HepG2 (cell line): ENCODE measurements around the gene RPH3AL. TPM values are rescaled to one million over a fixed set of nuclear protein-coding genes. Genes with fewer than 3 reads are reported as not detected.

ENCODE experiments used
- AKNA ChIP-seq: sonication (generic); formaldehyde crosslinking; IDR thresholded peaks from 2 replicates; pipeline ENCODE4 v1.4.0; 2020; ENCODE audit warnings: missing genetic modification reagents, borderline replicate concordance
- CC2D1A ChIP-seq: sonication (generic); formaldehyde crosslinking; IDR thresholded peaks from 2 replicates; pipeline ENCODE4 v1.8.1; 2023; ENCODE audit warnings: mild to moderate bottlenecking, missing genetic modification reagents
- FIP1L1 ChIP-seq: fragments of 200-400 bp; formaldehyde crosslinking; IDR thresholded peaks from 2 replicates; pipeline ENCODE4 v1.6.1; 2018; ENCODE audit warnings: low read depth, mild to moderate bottlenecking, low read length, moderate library complexity, borderline replicate concordance; ENCODE audit not compliant: insufficient read depth
- FOXJ3 ChIP-seq: sonication (generic); formaldehyde crosslinking; IDR thresholded peaks from 2 replicates; pipeline ENCODE4 v1.4.0; 2020; ENCODE audit warnings: missing genetic modification reagents, mild to moderate bottlenecking, borderline replicate concordance
- FOXO1 ChIP-seq: sonication (generic); formaldehyde crosslinking; IDR thresholded peaks from 2 replicates; pipeline ENCODE4 v1.4.0; 2020; ENCODE audit warnings: missing genetic modification reagents
- GABPB1 ChIP-seq: IDR thresholded peaks from 2 replicates; pipeline ENCODE4 v1.6.1; 2016; ENCODE audit warnings: mild to moderate bottlenecking, missing genetic modification reagents, moderate library complexity, missing compliant biosample characterization
- KAT8 ChIP-seq: IDR thresholded peaks from 2 replicates; pipeline ENCODE4 v1.6.1; 2016; ENCODE audit warnings: missing genetic modification reagents, missing compliant biosample characterization
- NFKB2 ChIP-seq: sonication (generic); formaldehyde crosslinking; IDR thresholded peaks from 2 replicates; pipeline ENCODE4 v1.4.0; 2020; ENCODE audit warnings: missing genetic modification reagents, borderline replicate concordance
- NR2F1 ChIP-seq, 2 experiments: fragments of 450-650 bp in 1 of 2; formaldehyde crosslinking in 1 of 2; IDR thresholded peaks; 2 replicates each; pipeline versions ENCODE4 v1.5.0 to v1.6.1; 2016 to 2020; ENCODE audit warnings: mild to moderate bottlenecking in 1 of 2, missing compliant biosample characterization in 1 of 2, missing genetic modification reagents in 1 of 2, moderate library complexity in 1 of 2
- RCOR2 ChIP-seq: IDR thresholded peaks from 2 replicates; pipeline ENCODE4 v1.6.1; 2016; ENCODE audit warnings: missing biosample characterization, missing genetic modification reagents
- RFXANK ChIP-seq: IDR thresholded peaks from 2 replicates; pipeline ENCODE4 v1.6.1; 2016
- SP2 ChIP-seq: sonication (generic); formaldehyde crosslinking; IDR thresholded peaks from 2 replicates; pipeline ENCODE4 v1.5.1; 2020; ENCODE audit warnings: mild to moderate bottlenecking, missing genetic modification reagents
- TGIF2 ChIP-seq: IDR thresholded peaks from 2 replicates; pipeline ENCODE4 v1.6.1; 2016; ENCODE audit warnings: control low read depth, missing compliant biosample characterization
- TSC22D2 ChIP-seq: sonication (generic); formaldehyde crosslinking; IDR thresholded peaks from 2 replicates; pipeline ENCODE4 v1.5.1; 2020; ENCODE audit warnings: missing genetic modification reagents, mild to moderate bottlenecking, borderline replicate concordance
- ZKSCAN8 ChIP-seq: IDR thresholded peaks from 2 replicates; pipeline ENCODE4 v1.6.1; 2016; ENCODE audit warnings: borderline replicate concordance, missing genetic modification reagents, missing compliant biosample characterization
- ZNF17 ChIP-seq: sonication (generic); formaldehyde crosslinking; IDR thresholded peaks from 2 replicates; pipeline ENCODE4 v1.5.0; 2020; ENCODE audit warnings: mild to moderate bottlenecking, missing genetic modification reagents
- polyA plus RNA-seq, 8 experiments: library from polyadenylated mRNA; depleted of rRNA in 3 of 8; stranded (reverse) in 7 of 8; unstranded in 1 of 8; fragments of >200 nt; fragmentation: Illumina TruSeq in 4 of 8; extraction: Trizol in 4 of 8; gene quantifications; 2 replicates each; pipeline versions ENCODE4 v1.2.1 to v1.2.3, GENCODE V29; 2011 to 2016; ENCODE audit warnings: low read depth in 4 of 8, missing spikeins in 1 of 8, mixed read lengths in 1 of 8; ENCODE audit not compliant: insufficient read depth in 1 of 8
- total RNA-seq, 5 experiments: library from RNA; depleted of rRNA; stranded (reverse); fragments of >200 nt; fragmentation: Illumina TruSeq; extraction: Trizol; gene quantifications; 2 replicates each; pipeline ENCODE4 v1.2.3, GENCODE V29; 2016; ENCODE audit warnings: low read depth in 1 of 5
- TF ChIP-seq, protein P1 (sequence below): sonication (generic); formaldehyde crosslinking; IDR thresholded peaks from 2 replicates; pipeline ENCODE4 v1.8.1; 2023; ENCODE audit warnings: mild to moderate bottlenecking, missing genetic modification reagents
- TF ChIP-seq, protein P2 (sequence below): sonication (generic); formaldehyde crosslinking; IDR thresholded peaks from 2 replicates; pipeline ENCODE4 v1.4.0; 2020; ENCODE audit warnings: missing genetic modification reagents, mild to moderate bottlenecking, borderline replicate concordance
- TF ChIP-seq, protein P3 (sequence below): sonication (generic); formaldehyde crosslinking; IDR thresholded peaks from 2 replicates; pipeline ENCODE4 v1.4.0; 2020; ENCODE audit warnings: missing genetic modification reagents, low read depth, mild to moderate bottlenecking, borderline replicate concordance
- TF ChIP-seq, protein P4 (sequence below): sonication (generic); formaldehyde crosslinking; IDR thresholded peaks from 2 replicates; pipeline ENCODE4 v1.8.0; 2022; ENCODE audit warnings: mild to moderate bottlenecking, missing genetic modification reagents, moderate library complexity

The RPH3AL gene
- total and polyA plus RNA-seq, 2 of the 13 experiments (the other 11 are each of a cell fraction or from before 2014, with no cell fraction given), result 7.8 to 16.4 TPM

DNA sequence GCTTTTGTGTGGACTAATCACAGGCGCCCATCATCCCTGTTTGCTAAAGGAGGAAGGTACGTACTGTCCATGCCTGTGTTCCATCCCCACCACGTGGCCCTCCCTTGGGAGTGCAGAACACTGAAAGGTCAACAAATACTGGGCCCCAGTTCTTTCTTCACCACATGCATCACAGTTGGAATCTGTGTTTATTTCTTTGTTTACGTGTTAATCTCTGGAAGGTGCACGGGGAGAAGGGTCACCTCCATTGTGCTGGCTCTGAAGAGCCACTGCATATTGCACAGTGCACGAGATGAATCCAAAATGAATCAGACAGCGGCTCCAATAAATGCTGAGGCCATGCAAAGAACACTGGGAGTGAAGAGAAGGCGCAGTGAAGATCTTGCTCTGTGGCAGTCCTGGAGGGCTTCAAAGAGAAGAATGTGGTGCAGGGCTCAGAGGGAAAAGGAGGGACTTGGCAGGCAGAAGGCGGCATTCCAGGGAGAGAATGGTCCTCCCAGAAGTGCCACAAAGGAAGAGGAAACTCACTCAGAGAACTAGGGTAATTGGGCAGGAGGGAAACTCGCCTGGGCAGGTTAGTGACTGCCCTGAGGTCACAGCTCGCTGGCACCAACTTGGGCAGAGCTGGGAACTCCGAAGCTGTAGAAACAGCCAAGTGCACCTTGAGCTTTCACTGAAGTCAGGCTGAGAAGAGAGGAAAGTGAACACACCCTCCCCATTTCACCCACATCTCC lies 3.7 kb downstream of the RPH3AL start (continued):
- TF ChIP-seq ZKSCAN8 (CRISPR knock-in tag) (peak; percentile 57; the same call in 1 of the 2 replicates), SP2 (CRISPR knock-in tag) (no peak), KAT8 (peak; percentile 46; the same call in 1 of the 2 replicates), RFXANK (peak; percentile 85; the same call in 1 of the 2 replicates), RCOR2 (CRISPR knock-in tag) (0 out of 2 replicates have a peak, but pooled peaks have one; percentile 40), NFKB2 (no peak), FOXJ3 (peak; percentile 64; the same call in 1 of the 2 replicates), CC2D1A (CRISPR knock-in tag) (no peak), AKNA (0 out of 2 replicates have a peak, but pooled peaks have one; percentile 55), TGIF2 (CRISPR knock-in tag) (peak; percentile 80; the same call in 1 of the 2 replicates), GABPB1 (CRISPR knock-in tag) (peak; percentile 30; the same call in 1 of the 2 replicates), TSC22D2 (peak; percentile 43; the same call in 1 of the 2 replicates), NR2F1 (CRISPR knock-in tag; IDR thresholded peaks at IDR 0.05) (peak in 1 of 2 experiments; percentile 45; a peak in 1 of 4 replicates), FIP1L1 (no peak), ZNF17 (no peak), FOXO1 (CRISPR knock-in tag) (peak; percentile 75)
- TF ChIP-seq, protein P1, sequence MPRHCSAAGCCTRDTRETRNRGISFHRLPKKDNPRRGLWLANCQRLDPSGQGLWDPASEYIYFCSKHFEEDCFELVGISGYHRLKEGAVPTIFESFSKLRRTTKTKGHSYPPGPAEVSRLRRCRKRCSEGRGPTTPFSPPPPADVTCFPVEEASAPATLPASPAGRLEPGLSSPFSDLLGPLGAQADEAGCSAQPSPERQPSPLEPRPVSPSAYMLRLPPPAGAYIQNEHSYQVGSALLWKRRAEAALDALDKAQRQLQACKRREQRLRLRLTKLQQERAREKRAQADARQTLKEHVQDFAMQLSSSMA (CRISPR knock-in tag), result 0 out of 2 replicates have a peak, but pooled peaks have one; percentile 6
- TF ChIP-seq, protein P2, sequence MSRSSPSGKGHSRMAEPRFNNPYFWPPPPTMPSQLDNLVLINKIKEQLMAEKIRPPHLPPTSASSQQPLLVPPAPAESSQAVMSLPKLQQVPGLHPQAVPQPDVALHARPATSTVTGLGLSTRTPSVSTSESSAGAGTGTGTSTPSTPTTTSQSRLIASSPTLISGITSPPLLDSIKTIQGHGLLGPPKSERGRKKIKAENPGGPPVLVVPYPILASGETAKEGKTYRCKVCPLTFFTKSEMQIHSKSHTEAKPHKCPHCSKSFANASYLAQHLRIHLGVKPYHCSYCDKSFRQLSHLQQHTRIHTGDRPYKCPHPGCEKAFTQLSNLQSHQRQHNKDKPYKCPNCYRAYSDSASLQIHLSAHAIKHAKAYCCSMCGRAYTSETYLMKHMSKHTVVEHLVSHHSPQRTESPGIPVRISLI (CRISPR knock-in tag), result no peak
- TF ChIP-seq, protein P3, sequence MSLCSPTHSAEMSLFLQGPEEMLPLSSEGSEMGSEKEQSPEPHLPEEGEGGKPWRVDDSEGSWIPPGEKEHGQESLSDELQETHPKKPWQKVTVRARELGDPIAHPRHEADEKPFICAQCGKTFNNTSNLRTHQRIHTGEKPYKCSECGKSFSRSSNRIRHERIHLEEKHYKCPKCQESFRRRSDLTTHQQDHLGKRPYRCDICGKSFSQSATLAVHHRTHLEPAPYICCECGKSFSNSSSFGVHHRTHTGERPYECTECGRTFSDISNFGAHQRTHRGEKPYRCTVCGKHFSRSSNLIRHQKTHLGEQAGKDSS, result peak; percentile 43; the same call in 1 of the 2 replicates
- TF ChIP-seq, protein P4, sequence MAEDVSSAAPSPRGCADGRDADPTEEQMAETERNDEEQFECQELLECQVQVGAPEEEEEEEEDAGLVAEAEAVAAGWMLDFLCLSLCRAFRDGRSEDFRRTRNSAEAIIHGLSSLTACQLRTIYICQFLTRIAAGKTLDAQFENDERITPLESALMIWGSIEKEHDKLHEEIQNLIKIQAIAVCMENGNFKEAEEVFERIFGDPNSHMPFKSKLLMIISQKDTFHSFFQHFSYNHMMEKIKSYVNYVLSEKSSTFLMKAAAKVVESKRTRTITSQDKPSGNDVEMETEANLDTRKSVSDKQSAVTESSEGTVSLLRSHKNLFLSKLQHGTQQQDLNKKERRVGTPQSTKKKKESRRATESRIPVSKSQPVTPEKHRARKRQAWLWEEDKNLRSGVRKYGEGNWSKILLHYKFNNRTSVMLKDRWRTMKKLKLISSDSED, result no peak
